Measurements from ENCODE around the gene C5orf63.

The C5orf63 gene

GRCh38 chr5:127015716-127016115 is 57.6 kb downstream of the C5orf63 start:
- no peak for DNase-seq (ENCODE audit: low read depth)
- no peak for TF ChIP-seq CTCF (IDR thresholded peaks at IDR 0.05; ENCODE audit: insufficient read depth, low read depth, low read length, missing control alignments)
- H3K4me3 ChIP-seq (ENCODE audit: low read length) = no peak overlapping the region

- no peak for DNase-seq (ENCODE audit: low read depth)
- no peak overlapping the region for H3K4me3 ChIP-seq (ENCODE audit: low read length)
- TF ChIP-seq CTCF (IDR thresholded peaks at IDR 0.05; ENCODE audit: insufficient read depth, low read depth, low read length, missing control alignments) = no peak
These were observed 58.7 kb downstream of the C5orf63 start for GRCh38 chr5:127014573-127014972.

GRCh38 chr5:127013407-127013806 is 59.9 kb downstream of the C5orf63 start:
- DNase-seq (ENCODE audit: low read depth) = no peak
- no peak overlapping the region for H3K4me3 ChIP-seq (ENCODE audit: low read length)
- no peak for TF ChIP-seq CTCF (IDR thresholded peaks at IDR 0.05; ENCODE audit: insufficient read depth, low read depth, low read length, missing control alignments)

GRCh38 chr5:127012916-127013315 is 60.4 kb downstream of the C5orf63 start:
- no peak overlapping the region for H3K4me3 ChIP-seq (ENCODE audit: low read length)
- no peak for TF ChIP-seq CTCF (IDR thresholded peaks at IDR 0.05; ENCODE audit: insufficient read depth, low read depth, low read length, missing control alignments)
- peak; percentile 31 for DNase-seq (ENCODE audit: low read depth)

- TF ChIP-seq CTCF (IDR thresholded peaks at IDR 0.05; ENCODE audit: insufficient read depth, low read depth, low read length, missing control alignments) = no peak
- no peak overlapping the region for H3K4me3 ChIP-seq (ENCODE audit: low read length)
- DNase-seq (ENCODE audit: low read depth) = no peak
These were observed 61.2 kb downstream of the C5orf63 start for GRCh38 chr5:127011961-127012644.

- peak; percentile 88 for DNase-seq (ENCODE audit: low read depth)
- H3K4me3 ChIP-seq (ENCODE audit: low read length) = no peak overlapping the region
- TF ChIP-seq CTCF (IDR thresholded peaks at IDR 0.05; ENCODE audit: insufficient read depth, low read depth, low read length, missing control alignments) = no peak
These were observed 62.1 kb downstream of the C5orf63 start for GRCh38 chr5:127011153-127011552.

- TF ChIP-seq CTCF (IDR thresholded peaks at IDR 0.05; ENCODE audit: insufficient read depth, low read depth, low read length, missing control alignments) = no peak
- no peak for DNase-seq (ENCODE audit: low read depth)
- no peak overlapping the region for H3K4me3 ChIP-seq (ENCODE audit: low read length)
These were observed 62.9 kb downstream of the C5orf63 start for GRCh38 chr5:127010362-127010761.
